Thymus (tissue), 11 donors: ENCODE results near the gene HSPA1A. TPM values are rescaled to one million over a fixed set of nuclear protein-coding genes. Genes with fewer than 3 reads are reported as not detected.
A peak's percentile ranks its signal among the peaks of the same experiment; 100 is the strongest.
"Not testable (repeated sequence)": the region's sequence is repeated elsewhere in the genome, so short reads cannot be mapped to it uniquely, and the experiment has no call there.

ENCODE experiments used
- DNase-seq, 9 donors: peaks; one replicate each; pipeline ENCODE4 v3.0.0-alpha.2; 2013; ENCODE audit warnings: low spot score in 9 of 9, low read depth in 6 of 9, missing footprints in 1 of 9
- H3K27ac ChIP-seq, 2 donors: one replicate each; pipeline ENCODE4 v1.5.1; 2013; ENCODE audit warnings: control low read depth in 1 of 2, low read depth in 1 of 2, low read length in 1 of 2, mild to moderate bottlenecking in 1 of 2, moderate library complexity in 1 of 2
- H3K27me3 ChIP-seq, 2 donors: one replicate each; pipeline ENCODE4 v1.5.1; 2013; ENCODE audit warnings: low read length in 1 of 2; ENCODE audit not compliant: control insufficient read depth in 2 of 2, insufficient read depth in 1 of 2
- H3K36me3 ChIP-seq, 2 donors: one replicate each; pipeline ENCODE4 v1.5.1; 2013; ENCODE audit warnings: low read length in 1 of 2, mild to moderate bottlenecking in 1 of 2, moderate library complexity in 1 of 2; ENCODE audit not compliant: control insufficient read depth in 2 of 2, insufficient read depth in 2 of 2
- H3K4me1 ChIP-seq, 2 donors: one replicate each; pipeline ENCODE4 v1.5.1; 2013; ENCODE audit warnings: low read length in 2 of 2; ENCODE audit not compliant: control insufficient read depth in 2 of 2, insufficient read depth in 2 of 2
- H3K4me3 ChIP-seq, 2 donors: one replicate each; pipeline ENCODE4 v1.5.1; 2013; ENCODE audit warnings: low read length in 2 of 2, control low read depth in 1 of 2, mild to moderate bottlenecking in 1 of 2
- H3K9me3 ChIP-seq, 2 donors: one replicate each; pipeline ENCODE4 v1.5.1; 2013; ENCODE audit warnings: low read length in 1 of 2, mild to moderate bottlenecking in 1 of 2; ENCODE audit not compliant: control insufficient read depth in 2 of 2, insufficient read depth in 1 of 2
- WGBS: extraction: QIAGEN DNeasy Blood & Tissue Kit; methylation state at CpG from one replicate; pipeline ENCODE4 v1.1.7; 2013; 5-methylcytosine and 5-hydroxymethylcytosine counted together
- polyA plus RNA-seq: library from polyadenylated mRNA; stranded (reverse); fragments of 200-250 nt; gene quantifications from one replicate; pipeline ENCODE4 v1.2.3, GENCODE V29; 2013
- total RNA-seq: library from RNA; stranded (reverse); fragments of 120-200 nt; gene quantifications from one replicate; pipeline ENCODE4 v1.2.4, GENCODE V29; 2013
- donor health status: healthy.

HSPA1A gene
- total and polyA plus RNA-seq, 2 donors = 68.8 to 73.8 TPM

DNA sequence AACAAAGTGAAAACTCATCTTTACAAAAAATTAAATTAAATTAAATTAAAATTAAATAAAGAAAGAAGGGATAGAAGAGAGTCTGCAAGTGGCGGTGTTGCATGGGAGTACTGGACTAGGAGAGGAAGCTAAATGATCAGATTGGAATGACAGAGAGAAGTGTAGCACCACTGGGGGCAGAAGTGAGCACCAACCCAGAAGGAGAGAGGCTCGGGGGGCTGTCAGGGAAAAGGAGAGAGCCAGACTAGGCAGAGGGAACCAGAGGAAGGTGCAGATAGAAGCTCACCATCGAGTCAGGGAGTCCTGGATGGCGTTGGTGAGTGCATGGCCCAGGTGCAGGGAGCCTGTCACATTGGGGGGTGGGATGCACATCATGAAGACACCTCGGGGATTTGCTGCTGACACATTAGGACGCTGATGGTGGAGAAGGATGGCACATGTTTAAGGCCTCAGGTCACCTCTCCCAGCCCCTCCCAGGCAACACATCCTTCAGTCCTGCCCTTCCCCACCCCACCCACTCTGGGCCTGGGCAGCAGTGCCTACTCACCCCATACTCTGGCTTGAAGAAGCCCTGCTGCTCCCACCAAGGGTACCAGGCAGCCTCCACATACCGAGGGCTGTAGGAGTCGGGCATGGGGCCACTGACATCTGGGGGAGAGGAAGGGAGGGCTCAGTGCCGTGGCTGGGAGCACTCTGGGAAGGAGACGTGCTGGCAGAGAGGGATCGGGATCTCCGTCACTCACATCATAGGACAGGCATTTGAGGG is 23.8 kb upstream of the HSPA1A start:
- Histone ChIP-seq H3K36me3 (peaks cover 11 to 29% of the 10 kb centered on the region in 2 donors), H3K4me3 (no peak overlapping the region), H3K9me3 (peaks cover 0 to 4% of the 10 kb centered on the region in 2 donors), H3K27ac (no peak overlapping the region), H3K27me3 (no peaks in the 10 kb centered on the region), H3K4me1 (peaks cover 9 to 21% of the 10 kb centered on the region in 2 donors)
- 84% methylated on average over 12 of the region's 12 CpGs for WGBS
- peak in 2 of 9 donors; percentile 48 to 61 for DNase-seq

DNA sequence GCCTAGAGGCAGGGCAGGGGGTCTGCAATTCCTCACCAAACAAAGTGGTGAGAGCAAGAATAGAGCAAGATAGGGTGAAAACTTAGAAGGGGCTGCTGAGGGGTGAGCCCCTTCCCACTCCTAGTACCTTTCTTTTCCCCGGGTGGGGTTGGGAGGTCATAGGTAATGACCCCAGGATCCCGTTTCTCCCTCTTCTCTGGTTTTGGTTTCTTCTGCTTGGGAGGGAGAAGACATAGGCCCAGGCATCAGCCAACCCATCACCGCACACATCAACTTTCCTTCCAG is 23.3 kb upstream of the HSPA1A start:
- H3K9me3 ChIP-seq = peaks cover 0 to 4% of the 10 kb centered on the region in 2 donors
- H3K27me3 ChIP-seq = no peaks in the 10 kb centered on the region
- H3K27ac ChIP-seq = no peak overlapping the region
- peaks cover 9 to 25% of the 10 kb centered on the region in 2 donors for H3K4me1 ChIP-seq
- DNase-seq = no peak
- no peak overlapping the region for H3K4me3 ChIP-seq
- 99% methylated on average over 3 of the region's 3 CpGs for WGBS
- H3K36me3 ChIP-seq = peaks cover 11 to 31% of the 10 kb centered on the region in 2 donors

DNA sequence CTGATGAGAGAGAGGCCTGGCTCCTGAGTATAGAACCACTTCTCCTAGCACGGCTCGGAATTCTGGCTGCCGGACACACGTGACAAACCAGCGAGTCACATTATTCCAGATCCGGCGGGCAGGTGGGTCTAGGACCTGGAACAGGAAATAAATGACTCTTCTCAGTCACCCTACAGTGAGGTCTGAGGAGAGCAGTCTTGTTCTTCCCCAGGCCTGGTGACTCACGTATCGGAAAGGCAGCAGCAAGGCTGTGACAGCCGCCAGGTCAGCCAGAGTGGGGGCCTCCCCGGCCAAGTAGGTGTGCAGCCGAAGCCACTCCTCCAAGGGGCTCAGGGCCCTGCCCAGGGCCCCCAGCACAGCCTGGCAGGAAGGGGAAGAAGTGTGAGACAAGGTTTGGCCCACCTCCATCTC is 22.6 kb upstream of the HSPA1A start:
- Histone ChIP-seq H3K36me3 (peaks cover 11 to 35% of the 10 kb centered on the region in 2 donors), H3K4me3 (no peak overlapping the region), H3K9me3 (peaks cover 0 to 4% of the 10 kb centered on the region in 2 donors), H3K4me1 (peaks cover 15 to 33% of the 10 kb centered on the region in 2 donors), H3K27ac (no peak overlapping the region), H3K27me3 (no peaks in the 10 kb centered on the region)
- WGBS = 85% methylated on average over 12 of the region's 12 CpGs
- no peak for DNase-seq

DNA sequence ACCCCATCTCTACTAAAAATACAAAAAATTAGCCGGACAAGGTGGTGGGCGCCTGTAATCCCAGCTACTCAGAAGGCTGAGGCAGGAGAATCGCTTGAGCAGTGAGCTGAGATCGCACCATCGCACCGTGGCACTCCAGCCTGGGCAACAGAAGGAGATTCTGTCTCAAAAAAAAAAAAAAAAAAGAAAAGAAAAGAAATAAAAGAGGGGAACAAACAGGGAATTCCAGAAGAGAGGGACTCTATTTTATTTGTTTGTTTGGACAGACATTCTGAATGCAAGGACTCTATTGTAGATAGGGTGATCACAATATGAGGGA is 21.5 kb upstream of the HSPA1A start:
- H3K27me3 ChIP-seq, DNase-seq, H3K4me3 ChIP-seq, H3K27ac ChIP-seq, H3K9me3 ChIP-seq: not testable (repeated sequence)
- H3K36me3 ChIP-seq = peaks cover 11 to 35% of the 10 kb centered on the region in 2 donors
- H3K4me1 ChIP-seq = peaks cover 16 to 40% of the 10 kb centered on the region in 2 donors
- 98% methylated on average over 6 of the region's 6 CpGs for WGBS

DNA sequence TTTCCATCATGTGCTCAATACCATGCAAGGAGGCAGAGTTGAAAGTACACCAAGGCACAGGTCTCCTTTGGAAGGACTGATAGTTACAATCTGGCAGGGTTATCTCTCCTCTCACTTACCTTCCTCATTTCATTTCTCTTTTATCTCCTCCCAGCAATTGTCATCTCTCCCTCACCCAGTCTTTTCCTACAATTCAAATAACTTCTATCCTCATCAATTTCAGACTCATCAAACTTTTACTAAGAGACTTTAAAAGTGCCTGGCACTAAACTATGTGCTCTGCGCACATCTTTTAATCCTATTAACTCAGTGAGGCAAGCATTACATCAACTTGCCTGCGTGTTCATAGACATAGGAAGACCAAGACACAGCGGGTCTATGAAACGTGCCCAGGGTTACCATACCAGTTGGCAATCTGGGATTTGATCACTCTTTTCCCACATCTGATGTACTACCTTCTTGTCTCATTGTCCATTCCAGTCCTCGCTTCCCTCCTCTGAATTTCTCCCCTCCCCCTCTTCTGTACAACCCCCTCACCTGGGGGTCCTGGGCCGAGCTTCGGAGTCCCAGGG is 21.0 kb upstream of the HSPA1A start:
- peaks cover 0 to 4% of the 10 kb centered on the region in 2 donors for H3K9me3 ChIP-seq
- peak in 1 of 9 donors; percentile 25 for DNase-seq
- peak overlapping the region; percentile 88 to 96 for H3K4me3 ChIP-seq
- H3K36me3 ChIP-seq = peaks cover 11 to 32% of the 10 kb centered on the region in 2 donors
- H3K4me1 ChIP-seq = peaks cover 16 to 40% of the 10 kb centered on the region in 2 donors
- peak overlapping the region in 1 of 2 donors; percentile 53 for H3K27ac ChIP-seq
- no peaks in the 10 kb centered on the region for H3K27me3 ChIP-seq
- WGBS = 37% methylated on average over 7 of the region's 7 CpGs

GRCh38 chr6:31794866-31795615 is 20.3 kb upstream of the HSPA1A start:
- Histone ChIP-seq H3K27me3 (no peaks in the 10 kb centered on the region), H3K4me1 (peaks cover 16 to 40% of the 10 kb centered on the region in 2 donors), H3K36me3 (peaks cover 11 to 30% of the 10 kb centered on the region in 2 donors), H3K9me3 (peaks cover 0 to 4% of the 10 kb centered on the region in 2 donors), H3K27ac (peak overlapping the region; percentile 69 to 99), H3K4me3 (peak overlapping the region; percentile 88 to 96)
- WGBS = 2% methylated on average over 44 of the region's 44 CpGs
- no peak for DNase-seq

DNA sequence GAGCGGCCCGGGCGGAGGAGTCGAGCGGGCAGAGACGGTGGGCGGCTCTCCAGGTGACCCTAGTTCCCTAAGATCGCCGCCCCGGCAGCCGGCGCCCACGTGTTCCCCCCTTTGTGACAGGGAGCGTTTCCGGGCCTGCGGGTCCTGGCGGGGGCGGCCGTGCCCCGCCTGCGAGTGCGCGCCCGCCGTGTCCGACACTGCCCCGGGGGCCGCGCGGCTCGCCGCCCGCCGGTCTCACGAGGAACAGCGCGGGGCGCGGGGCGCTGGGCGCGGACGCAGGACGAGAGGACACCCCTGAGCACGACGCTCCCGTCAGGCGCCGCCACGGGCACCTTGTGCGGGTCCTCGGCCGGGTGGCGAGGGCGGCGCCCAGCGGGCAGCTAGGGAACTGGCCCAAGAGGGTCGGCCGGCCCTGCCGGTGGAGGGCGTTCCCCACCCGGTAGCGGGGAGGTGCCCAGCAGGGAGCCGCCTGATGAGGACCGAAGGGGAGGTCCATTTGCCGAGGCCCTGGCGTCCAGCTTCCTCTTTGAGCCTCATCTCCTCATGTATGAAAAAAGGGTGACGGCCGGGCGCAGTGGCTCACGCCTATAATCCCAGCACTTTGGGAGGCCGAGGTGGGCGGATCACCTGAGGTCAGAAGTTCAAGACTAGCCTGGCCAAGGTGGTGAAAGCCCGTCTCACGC is 19.6 kb upstream of the HSPA1A start, which contains the start of gene VARS1:
TSS of gene VARS1 (minus strand) at position 137 of the 683 bp plus-strand sequence. CDS start 535 bp downstream, outside the sequence.
- DNase-seq = peak in 8 of 9 donors; percentile 61 to 89 (median 78)
- 3% methylated on average over 75 of the region's 75 CpGs for WGBS
- peaks cover 16 to 38% of the 10 kb centered on the region in 2 donors for H3K4me1 ChIP-seq

DNA sequence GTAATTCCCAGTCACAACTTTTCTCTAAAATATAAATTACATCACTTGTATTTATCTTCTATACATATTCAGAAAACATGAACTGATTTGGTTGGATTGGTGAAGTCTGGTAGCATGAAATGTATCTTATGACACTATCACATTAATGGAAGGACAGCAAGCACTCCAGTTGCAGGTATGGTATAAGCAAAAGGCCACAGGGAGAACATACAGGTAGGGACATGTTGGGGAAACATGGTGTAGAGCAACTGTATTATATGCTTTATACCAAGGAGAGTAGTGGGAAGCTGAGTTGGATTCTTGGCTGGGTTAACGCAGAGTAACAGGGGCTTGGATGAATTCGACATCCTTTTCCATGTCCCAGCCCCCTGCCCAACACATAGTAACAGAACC is 18.4 kb upstream of the HSPA1A start:
- Histone ChIP-seq H3K36me3 (peaks cover 9 to 26% of the 10 kb centered on the region in 2 donors), H3K27me3 (no peaks in the 10 kb centered on the region), H3K27ac (peak overlapping the region in 1 of 2 donors; percentile 96), H3K9me3 (peaks cover 0 to 4% of the 10 kb centered on the region in 2 donors), H3K4me3 (no peak overlapping the region), H3K4me1 (peaks cover 16 to 38% of the 10 kb centered on the region in 2 donors)
- no peak for DNase-seq
- WGBS = 93% methylated on average over 2 of the region's 2 CpGs

More for the DNA sequence above, 19.6 kb upstream of the HSPA1A start, which contains the start of gene VARS1:
- peak within 1 kb of the TSS; percentile 69 to 99 for H3K27ac ChIP-seq
- peak within 1 kb of the TSS; percentile 88 to 96 for H3K4me3 ChIP-seq
- H3K36me3 ChIP-seq = peaks cover 11 to 30% of the 10 kb centered on the region in 2 donors
- H3K27me3 ChIP-seq = no peaks in the 10 kb centered on the region
- H3K9me3 ChIP-seq = peaks cover 0 to 4% of the 10 kb centered on the region in 2 donors
